Panc1 (cell line): ENCODE measurements around the gene GCK. TPM values are rescaled to one million over a fixed set of nuclear protein-coding genes. Genes with fewer than 3 reads are reported as not detected.

Experiments used
- ATAC-seq: fragments of 200-7000 bp; cut with Tn5 transposase; 2 replicates; pipeline ENCODE4 v1.9.1; 2020; ENCODE audit warnings: mild to moderate bottlenecking, moderate library complexity
- BruUV-seq: library from RNA; stranded (reverse); fragments of 400-500 nt; replicated peaks from 2 replicates; lab custom pipeline; 2021; lab: Mats Ljungman, UMichigan
- CTCF ChIA-PET: fragments of 300-600 bp; sonication (Branson Sonifier 250); formaldehyde crosslinking; loops from one replicate; lab custom pipeline; 2022; ENCODE audit warnings: antibody characterized with exemption; lab: Charles Lee
- POLR2A ChIA-PET: fragments of 300-600 bp; sonication (Branson Sonifier 250); formaldehyde crosslinking; loops from one replicate; lab custom pipeline; 2022; ENCODE audit warnings: antibody characterized with exemption; lab: Charles Lee
- DNase-seq: peaks from one replicate; pipeline ENCODE4 v3.0.0-alpha.2; 2010; ENCODE audit warnings: low read depth, low spot score
- H3K27ac ChIP-seq: 2 replicates; pipeline ENCODE4 v1.5.1; 2011; ENCODE audit warnings: mild to moderate bottlenecking, low read length, inconsistent platforms
- H3K27me3 ChIP-seq: fragments of 200-500 bp; sonication (Bioruptor generic); 2 replicates; pipeline ENCODE4 v1.6.0; 2014; ENCODE audit warnings: low read length, inconsistent platforms; ENCODE audit not compliant: control insufficient read depth, insufficient read depth
- H3K36me3 ChIP-seq: fragments of 200-500 bp; sonication (Bioruptor generic); 2 replicates; pipeline ENCODE4 v1.5.1; 2014; ENCODE audit warnings: inconsistent platforms, mild to moderate bottlenecking, low read length, moderate library complexity; ENCODE audit not compliant: control insufficient read depth, insufficient read depth
- H3K4me1 ChIP-seq: 2 replicates; pipeline ENCODE4 v1.5.1; 2011; ENCODE audit warnings: inconsistent platforms, mild to moderate bottlenecking, low read length, moderate library complexity; ENCODE audit not compliant: control insufficient read depth, insufficient read depth
- H3K4me3 ChIP-seq, 2 experiments: 2 replicates each; pipeline ENCODE4 v1.5.1; 2011 to 2012; ENCODE audit warnings: low read depth in 2 of 2, low read length in 2 of 2, mild to moderate bottlenecking in 2 of 2, inconsistent platforms in 1 of 2, moderate library complexity in 1 of 2
- H3K9me3 ChIP-seq: fragments of 200-500 bp; sonication (Bioruptor generic); 2 replicates; pipeline ENCODE4 v1.5.1; 2014; ENCODE audit warnings: low read depth, mild to moderate bottlenecking, inconsistent platforms, low read length, moderate library complexity; ENCODE audit not compliant: control insufficient read depth, insufficient read depth
- CTCF ChIP-seq: fragments of 450-650 bp; IDR thresholded peaks from 2 replicates; pipeline ENCODE4 v1.5.1; 2017; ENCODE audit warnings: mild to moderate bottlenecking
- POLR2AphosphoS5 ChIP-seq: IDR thresholded peaks from 2 replicates; pipeline ENCODE4 v1.6.1; 2012; ENCODE audit warnings: mild to moderate bottlenecking, low read depth, low read length, moderate library complexity
- REST ChIP-seq, 2 experiments: IDR thresholded peaks; 2 replicates each; pipeline ENCODE4 v1.6.1; 2011 to 2012; ENCODE audit warnings: low read depth in 2 of 2, control low read depth in 1 of 2, low read length in 1 of 2, mild to moderate bottlenecking in 1 of 2, moderate library complexity in 1 of 2; ENCODE audit not compliant: insufficient read depth in 1 of 2
- SIN3A ChIP-seq: IDR thresholded peaks from 2 replicates; pipeline ENCODE4 v1.6.1; 2012; ENCODE audit warnings: low read depth, mild to moderate bottlenecking, low read length, moderate library complexity, borderline replicate concordance; ENCODE audit not compliant: insufficient read depth
- TCF7L2 ChIP-seq: IDR thresholded peaks from 2 replicates; pipeline ENCODE4 v1.6.1; 2011; ENCODE audit warnings: mild to moderate bottlenecking, low read depth, low read length, inconsistent platforms
- in situ Hi-C: cut with HindIII; loops from 2 replicates; pipeline ENCODE4 v1.10.0; 2016; ENCODE audit warnings: low sequenced_read_pairs, low pct_unique_long_range_greater_than_20kb
- intact Hi-C: fragments of 100-400 bp; cut with micrococcal nuclease; formaldehyde crosslinking; loops from one replicate; pipeline ENCODE4 v1.10.0; 2022; ENCODE audit not compliant: unreplicated experiment
- total RNA-seq: library from RNA; stranded (reverse); gene quantifications from one replicate; pipeline ENCODE4 v1.2.1, GENCODE V29; 2021; ENCODE audit not compliant: unreplicated experiment

The GCK gene
- total RNA-seq, 1 experiment from 2014 or later = 0.36 TPM

GRCh38 chr7:44145969-44146911 is 43.0 kb downstream of the GCK start:
- in situ Hi-C loops (no loop called here), intact Hi-C loops (no loop called here)
- no peak overlapping the region for H3K27ac ChIP-seq
- H3K4me1 ChIP-seq = no peaks in the 10 kb centered on the region
- peak; percentile 51 for ATAC-seq
- H3K9me3 ChIP-seq = no peaks in the 10 kb centered on the region
- no peak for DNase-seq
- CTCF ChIA-PET = no interaction called here
- H3K4me3 ChIP-seq = peak overlapping the region; percentile 23 to 30; a peak in 2 of 4 replicates
- no TSS peak for BruUV-seq
- H3K27me3 ChIP-seq = no peaks in the 10 kb centered on the region
- H3K36me3 ChIP-seq = no peaks in the 10 kb centered on the region
- TF ChIP-seq TCF7L2 = no peak
- no peak for TF ChIP-seq POLR2AphosphoS5
- TF ChIP-seq REST (IDR thresholded peaks at IDR 0.05; ENCODE audit: insufficient read depth in 1 of 2, low read depth in 2 of 2, low read length in 1 of 2) = no peak
- no peak for TF ChIP-seq SIN3A
- TF ChIP-seq CTCF = no peak
- POLR2A ChIA-PET = no interaction called here

GRCh38 chr7:44145479-44145968 is 43.7 kb downstream of the GCK start:
- intact Hi-C loops = no loop called here
- H3K36me3 ChIP-seq = no peaks in the 10 kb centered on the region
- DNase-seq (no peak), ATAC-seq (no peak)
- H3K9me3 ChIP-seq = no peaks in the 10 kb centered on the region
- ChIA-PET POLR2A (no interaction called here), CTCF (no interaction called here)
- in situ Hi-C loops = no loop called here
- no TSS peak for BruUV-seq
- TF ChIP-seq REST (IDR thresholded peaks at IDR 0.05; ENCODE audit: insufficient read depth in 1 of 2, low read depth in 2 of 2, low read length in 1 of 2) = no peak
- no peak for TF ChIP-seq TCF7L2
- no peak for TF ChIP-seq POLR2AphosphoS5
- TF ChIP-seq SIN3A = no peak
- TF ChIP-seq CTCF = no peak
- no peak overlapping the region for H3K27ac ChIP-seq
- peak overlapping the region in 1 of 2 experiments; percentile 23; a peak in 2 of 4 replicates for H3K4me3 ChIP-seq
- H3K27me3 ChIP-seq = no peaks in the 10 kb centered on the region
- H3K4me1 ChIP-seq = no peaks in the 10 kb centered on the region
